HCT116 (cell line): ENCODE data around the gene STOX2. TPM values are rescaled to one million over a fixed set of nuclear protein-coding genes. Genes with fewer than 3 reads are reported as not detected.

ENCODE experiments used
- ATAC-seq: fragments of 200-7000 bp; cut with Tn5 transposase; 2 replicates; pipeline ENCODE4 v1.9.1; 2020; ENCODE audit warnings: mild to moderate bottlenecking, moderate library complexity
- Bru-seq: library from RNA; stranded (reverse); fragments of 400-500 nt; gene quantifications from one replicate; lab custom pipeline; 2021; lab: Mats Ljungman, UMichigan
- BruChase-seq, 2 experiments: library from RNA; stranded (reverse); fragments of 400-500 nt; gene quantifications; one replicate each; lab custom pipeline; 2021; lab: Mats Ljungman, UMichigan
- BruUV-seq: library from RNA; stranded (reverse); fragments of 400-500 nt; replicated peaks from 2 replicates; lab custom pipeline; 2021; lab: Mats Ljungman, UMichigan
- CTCF ChIA-PET: fragments of 300-600 bp; sonication (Branson Sonifier 250); formaldehyde crosslinking; loops from one replicate; lab custom pipeline; 2021; ENCODE audit warnings: antibody characterized with exemption; lab: Charles Lee
- POLR2A ChIA-PET: fragments of 300-600, 350-600 bp; sonication (Branson Sonifier 250); formaldehyde crosslinking; loops from one replicate; lab custom pipeline; 2021; ENCODE audit warnings: antibody characterized with exemption; lab: Charles Lee
- RAD21 ChIA-PET, 2 experiments: fragments of 300-600 bp; sonication (Branson Sonifier 250); formaldehyde crosslinking; loops; one replicate each; lab custom pipeline; 2023; ENCODE audit warnings: low total read pairs in 2 of 2; ENCODE audit not compliant: uncharacterized antibody in 2 of 2, unreplicated experiment in 2 of 2, low non-redundant PET in 1 of 2; lab: Charles Lee
- DNase-seq: peaks from one replicate; pipeline ENCODE4 v3.0.0-alpha.2; 2010; ENCODE audit warnings: low read depth, low spot score
- H2AFZ ChIP-seq: fragments of 200-600 bp; shearing (Covaris generic), sonication (generic); 2 replicates; pipeline ENCODE4 v1.6.1; 2017; ENCODE audit warnings: low read depth, mixed run types, mixed read lengths, antibody characterized with exemption, low read length; ENCODE audit not compliant: poor library complexity, severe bottlenecking
- H3K27ac ChIP-seq: 2 replicates; pipeline ENCODE4 v1.5.1; 2012; ENCODE audit warnings: low read depth, low read length
- H3K27me3 ChIP-seq: fragments of 200-600 bp; sonication (generic); 2 replicates; pipeline ENCODE4 v1.6.1; 2016; ENCODE audit warnings: mixed run types, low read length, mixed read lengths; ENCODE audit not compliant: insufficient read depth
- H3K36me3 ChIP-seq, 2 experiments: fragments of 200-500 bp in 1 of 2; fragments of 200-600 bp in 1 of 2; sonication (Bioruptor generic) in 1 of 2; sonication (generic) in 1 of 2; 2 replicates each; pipeline versions ENCODE4 v1.5.1 to v1.6.1; 2014 to 2016; ENCODE audit warnings: low read length in 2 of 2, inconsistent platforms in 1 of 2, mixed read lengths in 1 of 2, mixed run types in 1 of 2; ENCODE audit not compliant: insufficient read depth in 2 of 2, control insufficient read depth in 1 of 2
- H3K4me1 ChIP-seq, 2 experiments: fragments of 200-600 bp in 1 of 2; sonication (generic) in 1 of 2; 2 replicates each; pipeline versions ENCODE4 v1.5.1 to v1.6.1; 2012 to 2017; ENCODE audit warnings: low read length in 2 of 2, inconsistent platforms in 1 of 2, mild to moderate bottlenecking in 1 of 2, mixed read lengths in 1 of 2, mixed run types in 1 of 2, moderate library complexity in 1 of 2; ENCODE audit not compliant: insufficient read depth in 2 of 2, control insufficient read depth in 1 of 2
- H3K4me2 ChIP-seq: fragments of 200-600 bp; sonication (generic); 2 replicates; pipeline ENCODE4 v1.6.1; 2017; ENCODE audit warnings: mixed run types, low read length, mixed read lengths
- H3K4me3 ChIP-seq, 2 experiments: fragments of 200-600 bp in 1 of 2; sonication (generic) in 1 of 2; replicated peaks in 1 of 2; 2 replicates each; pipeline ENCODE4 v1.5.1; 2011 to 2016; ENCODE audit warnings: low read length in 2 of 2, control low read depth in 1 of 2, low read depth in 1 of 2, mild to moderate bottlenecking in 1 of 2, mixed read lengths in 1 of 2, mixed run types in 1 of 2
- H3K79me2 ChIP-seq: fragments of 200-600 bp; sonication (generic); 2 replicates; pipeline ENCODE4 v1.6.1; 2017; ENCODE audit warnings: mild to moderate bottlenecking, mixed run types, low read length, moderate library complexity, mixed read lengths; ENCODE audit not compliant: insufficient read depth
- H3K9ac ChIP-seq: fragments of 200-600 bp; sonication (generic); 2 replicates; pipeline ENCODE4 v1.6.1; 2016; ENCODE audit warnings: low read length, mixed read lengths
- H3K9me2 ChIP-seq: fragments of 200-600 bp; sonication (generic), shearing (Covaris generic); 2 replicates; pipeline ENCODE4 v1.6.1; 2017; ENCODE audit warnings: mixed run types, mild to moderate bottlenecking, moderate library complexity; ENCODE audit not compliant: insufficient read depth
- H3K9me3 ChIP-seq, 2 experiments: fragments of 200-500 bp in 1 of 2; fragments of 200-600 bp in 1 of 2; sonication (Bioruptor generic) in 1 of 2; sonication (generic) in 1 of 2; 2 replicates each; pipeline ENCODE4 v1.6.1; 2014 to 2017; ENCODE audit warnings: low read length in 2 of 2, mixed read lengths in 2 of 2, inconsistent platforms in 1 of 2, low read depth in 1 of 2, mild to moderate bottlenecking in 1 of 2, mixed run types in 1 of 2, moderate library complexity in 1 of 2; ENCODE audit not compliant: control insufficient read depth in 1 of 2, insufficient read depth in 1 of 2
- H4K20me1 ChIP-seq: fragments of 200-600 bp; sonication (generic), shearing (Covaris generic); 2 replicates; pipeline ENCODE4 v1.6.1; 2017; ENCODE audit warnings: mixed run types, mild to moderate bottlenecking, moderate library complexity; ENCODE audit not compliant: insufficient read depth
- CBX3 ChIP-seq: IDR thresholded peaks from 2 replicates; pipeline ENCODE4 v1.6.1; 2012; ENCODE audit warnings: low read depth
- EGR1 ChIP-seq: IDR thresholded peaks from 2 replicates; pipeline ENCODE4 v1.6.1; 2012; ENCODE audit warnings: low read depth
- EZH2 ChIP-seq: fragments of 200-600 bp; sonication (generic); IDR thresholded peaks from 2 replicates; pipeline ENCODE4 v1.6.1; 2017; ENCODE audit warnings: antibody characterized with exemption, mixed run types
- MAX ChIP-seq: IDR thresholded peaks from 2 replicates; pipeline ENCODE4 v1.6.1; 2012
- SIN3A ChIP-seq: IDR thresholded peaks from 2 replicates; pipeline ENCODE4 v1.6.1; 2012; ENCODE audit warnings: low read depth
- ZBTB33 ChIP-seq: IDR thresholded peaks from 2 replicates; pipeline ENCODE4 v1.6.1; 2011; ENCODE audit warnings: mild to moderate bottlenecking, low read length, moderate library complexity; ENCODE audit not compliant: insufficient replicate concordance; ENCODE audit errors: extremely low read depth
- intact Hi-C: fragments of 100-400 bp; cut with micrococcal nuclease; formaldehyde crosslinking; loops from 2 replicates; pipeline ENCODE4 v1.10.0; 2022
- long read RNA-seq: library from polyadenylated mRNA; unstranded; transcript quantifications from one replicate; pipeline ENCODE4 v2.0.0, GENCODE V29; 2021; ENCODE audit not compliant: unreplicated experiment
- polyA plus RNA-seq: library from polyadenylated mRNA; unstranded; fragments of >200 nt; gene quantifications from 2 replicates; pipeline ENCODE4 v1.2.1, GENCODE V29; 2012; ENCODE audit warnings: missing spikeins
- total RNA-seq: library from RNA; stranded (reverse); gene quantifications from one replicate; pipeline ENCODE4 v1.2.1, GENCODE V29; 2021; ENCODE audit not compliant: unreplicated experiment

STOX2 gene
- 6.3 TPM for total RNA-seq
- 2.8 and 5.8 TPM in 2 replicates for polyA plus RNA-seq
- Bru-seq, nascent RNA: percentile 48 among the genes with signal in this experiment
- BruChase-seq, experiment 1, labeled RNA remaining after a 6-hour chase: percentile 48 among the genes with signal in this experiment
- percentile 53 among the genes with signal in this experiment for BruChase-seq, experiment 2, labeled RNA remaining after a 2-hour chase
- long read RNA-seq, partial matches to known transcripts: 0 of 8 reads
- long read RNA-seq, other reads (novel, unspliced or antisense): 8 of 8 reads

- POLR2A ChIA-PET: no interaction called here
- no peaks in the 10 kb centered on the region for H3K79me2 ChIP-seq
- no peak within 1 kb of the TSS for H3K4me3 ChIP-seq
- no TSS peak for BruUV-seq
- H3K4me1 ChIP-seq: no peaks in the 10 kb centered on the region
- H2AFZ ChIP-seq: no peak within 1 kb of the TSS
- H3K9ac ChIP-seq: no peak within 1 kb of the TSS
- ATAC-seq (no peak), DNase-seq (no peak)
- H3K9me2 ChIP-seq: no peaks in the 10 kb centered on the region
- intact Hi-C loops: no loop called here
- H3K27ac ChIP-seq: no peak within 1 kb of the TSS
- RAD21 ChIA-PET: no interaction called here
- no peaks in the 10 kb centered on the region for H4K20me1 ChIP-seq
- H3K4me2 ChIP-seq: no peak within 1 kb of the TSS
- H3K36me3 ChIP-seq: no peaks in the 10 kb centered on the region
- H3K27me3 ChIP-seq: no peaks in the 10 kb centered on the region
- H3K9me3 ChIP-seq: no peaks in the 10 kb centered on the region
- CTCF ChIA-PET: no interaction called here
- TF ChIP-seq CBX3: no peak
- TF ChIP-seq EZH2: no peak
- TF ChIP-seq MAX: no peak
- no peak for TF ChIP-seq EGR1
- no peak for TF ChIP-seq SIN3A
- no peak for TF ChIP-seq ZBTB33
- TF ChIP-seq, all 23 proteins: peak for 0
These were observed at the start of gene STOX2 for GRCh38 chr4:183905081-183905592. STOX2 (plus strand) TSS chr4:183905307; CDS start chr4:183906791, 1,484 bp downstream.
